H1 (cell line): ENCODE data around the gene GMCL2. TPM values are rescaled to one million over a fixed set of nuclear protein-coding genes. Genes with fewer than 3 reads are reported as not detected.

Experiments
- GABPA ChIP-seq: IDR thresholded peaks from 2 replicates; pipeline ENCODE4 v1.6.1; 2011; ENCODE audit warnings: mild to moderate bottlenecking, low read length, moderate library complexity, borderline replicate concordance; ENCODE audit not compliant: insufficient read depth
- SIRT6 ChIP-seq: IDR thresholded peaks from one replicate; pipeline ENCODE4 v1.7.1; 2012; ENCODE audit warnings: low read length, inconsistent platforms
- SP4 ChIP-seq: IDR thresholded peaks from 2 replicates; pipeline ENCODE4 v1.6.1; 2012; ENCODE audit warnings: low read length, inconsistent platforms
- polyA plus RNA-seq, 7 experiments: library from polyadenylated mRNA; depleted of rRNA in 3 of 7; stranded (reverse) in 5 of 7; unstranded in 2 of 7; fragments of >200 nt in 5 of 7; fragments of 200-250 nt in 2 of 7; gene quantifications; 1 replicate in 5 of 7; 2 replicates in 1 of 7; 4 replicates in 1 of 7; pipeline versions ENCODE4 v1.2.1 to v1.2.3, GENCODE V29; 2011 to 2013; ENCODE audit warnings: missing spikeins in 2 of 7, mixed read lengths in 2 of 7
- total RNA-seq: library from RNA; stranded (reverse); fragmentation: NEBNext Ultra II Directional; extraction: Animal tissue kit (Norgen Biotek cat#: 25700); gene quantifications from 2 replicates; pipeline ENCODE4 v1.2.1, GENCODE V29; 2021

Gene GMCL2
- total and polyA plus RNA-seq, 2 of the 8 experiments (the other 6 are each of a cell fraction or from before 2014, with no cell fraction given), result 0.13 TPM; not detected in 1

DNA sequence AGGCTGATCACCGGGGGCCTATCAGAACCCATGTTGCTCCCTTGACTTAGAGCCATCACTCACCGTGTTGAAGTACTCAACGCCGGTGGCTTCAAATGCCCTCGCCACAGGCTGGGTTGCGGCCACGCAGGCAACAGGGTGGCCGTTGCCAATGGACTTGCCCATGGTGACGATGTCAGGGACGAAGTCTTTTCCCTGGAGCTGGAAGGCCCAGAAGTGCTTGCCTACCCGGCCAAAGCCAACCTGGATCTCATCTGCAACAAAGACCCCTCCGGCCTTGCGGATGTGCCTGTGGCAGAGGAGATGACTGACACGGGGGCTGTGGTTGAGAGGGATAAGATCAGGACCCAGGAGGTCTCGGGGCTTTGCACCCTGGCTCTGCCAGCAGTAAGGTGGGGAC lies 35.1 kb upstream of the GMCL2 start (continued):
- no peak for TF ChIP-seq GABPA
- no peak for TF ChIP-seq SIRT6
- TF ChIP-seq SP4, result no peak
